Common myeloid progenitor, CD34-positive (primary cell): Measurements from ENCODE around the gene SLC26A11.
"Not testable (repeated sequence)": the region's sequence is repeated elsewhere in the genome, so short reads cannot be mapped to it uniquely, and the experiment has no call there.

Source experiments
- CTCF ChIA-PET: fragments of 350-600 bp; sonication (Branson Sonifier 250); formaldehyde crosslinking; loops from one replicate; lab custom pipeline; 2021; ENCODE audit warnings: antibody characterized with exemption; lab: Charles Lee
- POLR2A ChIA-PET: fragments of 350-600 bp; sonication (Branson Sonifier 250); formaldehyde crosslinking; loops from one replicate; lab custom pipeline; 2021; ENCODE audit warnings: antibody characterized with exemption; lab: Charles Lee
- DNase-seq, 3 donors: peaks; one replicate each; pipeline versions ENCODE4 v3.0.0 to v3.0.0-alpha.2; 2013
- H3K27ac ChIP-seq, 2 experiments: 1 replicate in 1 of 2; 2 replicates in 1 of 2; pipeline ENCODE4 v1.7.0; 2013; ENCODE audit warnings: inconsistent platforms in 2 of 2, low read length in 2 of 2, mild to moderate bottlenecking in 2 of 2, low read depth in 1 of 2, moderate library complexity in 1 of 2; ENCODE audit not compliant: severe bottlenecking in 2 of 2, insufficient read depth in 1 of 2, poor library complexity in 1 of 2
- H3K27me3 ChIP-seq, 5 experiments: replicated peaks in 2 of 5; 1 replicate in 3 of 5; 2 replicates in 2 of 5; pipeline versions ENCODE4 v1.6.1 to v1.7.0; 2013; ENCODE audit warnings: low read length in 4 of 5, mild to moderate bottlenecking in 2 of 5, moderate library complexity in 2 of 5, inconsistent platforms in 1 of 5; ENCODE audit not compliant: insufficient read depth in 5 of 5, control insufficient read depth in 4 of 5
- H3K36me3 ChIP-seq, 4 experiments: 1 replicate in 2 of 4; 2 replicates in 2 of 4; pipeline versions ENCODE4 v1.6.1 to v1.7.0; 2013; ENCODE audit warnings: low read length in 3 of 4, control low read depth in 1 of 4, mild to moderate bottlenecking in 1 of 4; ENCODE audit not compliant: control insufficient read depth in 4 of 4, insufficient read depth in 4 of 4
- H3K4me1 ChIP-seq, 4 experiments: 1 replicate in 3 of 4; 2 replicates in 1 of 4; pipeline versions ENCODE4 v1.6.1 to v1.7.1; 2013; ENCODE audit warnings: low read length in 3 of 4, mild to moderate bottlenecking in 3 of 4, control low read depth in 1 of 4, inconsistent platforms in 1 of 4, moderate library complexity in 1 of 4; ENCODE audit not compliant: control insufficient read depth in 4 of 4, insufficient read depth in 4 of 4; ENCODE audit errors: control extremely low read depth in 1 of 4
- H3K4me3 ChIP-seq, 7 experiments: 1 replicate in 4 of 7; 2 replicates in 3 of 7; pipeline versions ENCODE4 v1.5.1 to v1.7.0; 2013; ENCODE audit warnings: mild to moderate bottlenecking in 7 of 7, low read length in 6 of 7, moderate library complexity in 6 of 7, inconsistent platforms in 2 of 7, low read depth in 2 of 7, control low read depth in 1 of 7; ENCODE audit not compliant: insufficient read depth in 4 of 7, control insufficient read depth in 1 of 7; ENCODE audit errors: extremely low read depth in 1 of 7
- H3K9me3 ChIP-seq, 5 experiments: 1 replicate in 4 of 5; 2 replicates in 1 of 5; pipeline versions ENCODE4 v1.6.1 to v1.7.1; 2013; ENCODE audit warnings: low read length in 4 of 5, mild to moderate bottlenecking in 2 of 5, inconsistent platforms in 1 of 5, low read depth in 1 of 5, moderate library complexity in 1 of 5; ENCODE audit not compliant: control insufficient read depth in 4 of 5, insufficient read depth in 2 of 5; ENCODE audit errors: control extremely low read depth in 1 of 5
- WGBS: methylation state at CpG from one replicate; pipeline ENCODE4 v1.1.5; 2013; ENCODE audit not compliant: insufficient coverage; 5-methylcytosine and 5-hydroxymethylcytosine counted together

Gene SLC26A11

DNA sequence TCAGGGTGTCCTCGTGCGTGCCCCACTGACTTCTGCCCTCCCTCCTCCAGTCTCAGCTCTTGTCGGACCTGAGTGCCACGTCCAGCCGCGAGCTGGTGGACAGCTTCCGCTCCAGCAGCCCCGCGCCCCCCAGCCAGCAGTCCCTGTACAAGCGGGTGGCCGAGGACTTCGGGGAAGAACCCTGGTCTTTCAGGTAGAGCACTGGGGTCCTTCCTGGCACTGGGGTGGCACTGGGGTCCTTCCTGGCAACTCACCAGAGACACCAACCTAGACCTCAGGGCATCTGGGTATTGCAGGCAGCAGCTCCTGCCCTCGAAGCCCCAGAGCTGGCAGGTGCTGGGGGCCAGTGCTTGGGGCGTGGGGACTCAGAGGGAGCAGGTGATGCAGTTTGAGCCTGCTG lies 25.1 kb upstream of the SLC26A11 start:
- 94% methylated on average over 12 of the region's 14 CpGs for WGBS
- ChIA-PET POLR2A (no interaction called here), CTCF (interaction anchor here (1.0 to 3.2 kb wide), 13 partner anchors 9 to 168 kb away, joined by 3 to 21 read pairs (median 5); no protein-coding TSS in a partner anchor)
- Histone ChIP-seq H3K27me3 (peaks cover 0 to 12% (median 3%) of the 10 kb centered on the region in 5 experiments), H3K4me3 (no peak overlapping the region), H3K9me3 (no peaks in the 10 kb centered on the region), H3K36me3 (no peaks in the 10 kb centered on the region), H3K27ac (no peak overlapping the region), H3K4me1 (peaks cover 0 to 9% (median 2%) of the 10 kb centered on the region in 4 experiments)
- no peak for DNase-seq

DNA sequence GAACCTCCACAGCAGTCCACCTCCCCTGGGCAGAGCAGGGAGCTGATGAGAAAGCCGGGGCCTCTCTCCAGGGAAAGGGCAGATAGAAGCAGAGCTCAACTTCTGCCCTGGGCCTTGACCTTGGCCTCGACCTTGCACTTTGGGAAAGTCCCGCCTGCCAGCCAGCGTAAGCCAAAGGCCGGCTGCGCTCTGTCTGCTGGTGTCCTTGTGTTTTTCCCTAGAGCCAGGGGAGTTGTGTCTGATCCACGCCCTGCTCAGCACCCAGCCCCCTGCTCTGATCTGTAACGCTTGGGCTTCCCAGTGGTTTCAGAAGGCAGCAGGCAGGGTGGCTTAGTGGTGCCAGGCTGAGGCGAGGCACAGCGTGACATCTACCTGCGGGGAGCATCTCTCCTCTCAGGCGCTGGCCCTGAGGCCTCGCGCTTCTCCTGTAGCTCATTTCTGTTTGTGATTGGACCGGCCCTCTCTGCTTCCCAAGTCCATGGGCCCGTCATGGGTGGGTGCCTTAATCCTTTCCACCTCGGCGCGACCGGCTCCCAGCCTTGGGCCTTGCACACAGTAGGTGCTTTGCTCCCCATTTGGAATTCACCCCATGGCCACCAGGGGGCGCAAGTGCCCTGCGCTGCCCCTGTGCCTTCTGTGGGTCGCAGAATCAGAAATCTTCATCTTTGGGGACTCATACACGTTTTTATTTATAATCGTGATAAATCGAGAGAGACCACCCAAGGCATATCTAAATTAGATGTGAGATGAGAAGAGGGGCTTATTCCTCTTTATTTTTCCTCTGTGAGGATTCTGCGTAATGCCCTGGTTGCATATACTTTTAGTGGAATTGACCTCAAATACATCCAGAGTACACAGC lies 24.3 kb upstream of the SLC26A11 start:
- H3K36me3 ChIP-seq, result no peaks in the 10 kb centered on the region
- no peaks in the 10 kb centered on the region for H3K9me3 ChIP-seq
- ChIA-PET POLR2A (no interaction called here), CTCF (interaction anchor here (1.0 to 3.2 kb wide), 16 partner anchors 10 to 167 kb away, joined by 3 to 21 read pairs (median 4); no protein-coding TSS in a partner anchor)
- peaks cover 0 to 9% (median 2%) of the 10 kb centered on the region in 4 experiments for H3K4me1 ChIP-seq
- H3K4me3 ChIP-seq, result no peak overlapping the region
- no peak overlapping the region for H3K27ac ChIP-seq
- peaks cover 0 to 12% (median 3%) of the 10 kb centered on the region in 5 experiments for H3K27me3 ChIP-seq
- WGBS, result 63% methylated on average over 24 of the region's 27 CpGs
- DNase-seq, result peak; percentile 25 to 38 (median 29)

DNA sequence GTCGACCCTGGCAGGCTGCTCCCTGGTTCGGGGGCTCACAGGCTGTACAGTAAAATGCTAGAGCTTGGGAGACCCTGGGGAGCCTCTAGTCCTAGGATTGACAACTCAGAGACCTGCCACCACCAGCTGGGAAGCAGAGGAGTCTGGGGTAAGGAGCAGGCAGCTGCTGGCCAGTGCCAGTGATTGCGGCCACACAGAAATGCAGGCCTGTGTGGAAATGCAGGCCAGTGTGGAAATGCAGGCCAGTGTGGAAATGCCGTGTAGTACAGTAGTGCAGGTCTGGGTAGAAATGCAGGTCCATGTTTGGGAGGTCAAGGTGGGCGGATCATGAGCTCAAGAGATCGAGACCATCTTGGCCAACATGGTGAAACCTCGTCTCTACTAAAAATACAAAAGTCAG lies 23.6 kb upstream of the SLC26A11 start:
- POLR2A ChIA-PET, result no interaction called here
- H3K4me3 ChIP-seq, result no peak overlapping the region
- WGBS, result 98% methylated on average over 6 of the region's 7 CpGs
- H3K9me3 ChIP-seq, result no peaks in the 10 kb centered on the region
- peaks cover 0 to 9% (median 3%) of the 10 kb centered on the region in 5 experiments for H3K27me3 ChIP-seq
- DNase-seq, result no peak
- H3K4me1 ChIP-seq, result peaks cover 0 to 6% (median under 1%) of the 10 kb centered on the region in 4 experiments
- no peak overlapping the region for H3K27ac ChIP-seq
- CTCF ChIA-PET, result interaction anchor here (1.5 to 3.2 kb wide), 5 partner anchors 10 to 166 kb away, joined by 3 to 21 read pairs (median 13); no protein-coding TSS in a partner anchor
- H3K36me3 ChIP-seq, result no peaks in the 10 kb centered on the region

DNA sequence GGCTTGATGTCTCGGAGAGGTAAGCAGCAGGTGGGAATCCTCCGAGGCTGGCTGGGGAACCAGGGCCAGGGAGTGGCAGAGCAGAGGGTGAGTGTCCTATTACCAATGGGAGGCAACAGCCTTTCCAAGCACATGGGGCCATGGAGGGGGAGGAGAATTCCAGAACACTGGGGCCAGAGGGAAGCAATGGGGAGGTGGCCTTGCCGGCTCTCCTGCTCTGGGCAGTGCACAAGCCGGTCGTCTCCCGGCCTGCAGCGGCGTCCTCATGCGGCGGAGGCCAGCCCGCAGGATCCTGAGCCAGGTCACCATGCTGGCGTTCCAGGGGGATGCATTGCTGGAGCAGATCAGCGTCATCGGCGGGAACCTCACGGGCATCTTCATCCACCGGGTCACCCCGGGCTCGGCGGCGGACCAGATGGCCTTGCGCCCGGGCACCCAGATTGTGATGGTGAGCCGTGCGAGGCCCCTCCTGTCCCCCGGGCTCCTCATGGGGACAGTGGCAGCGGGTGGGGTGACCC lies 22.0 kb upstream of the SLC26A11 start:
- DNase-seq, result no peak
- H3K27ac ChIP-seq, result no peak overlapping the region
- H3K4me1 ChIP-seq, result no peaks in the 10 kb centered on the region
- peaks cover 0 to 8% (median 3%) of the 10 kb centered on the region in 5 experiments for H3K27me3 ChIP-seq
- 97% methylated on average over 25 of the region's 27 CpGs for WGBS
- ChIA-PET CTCF (interaction anchor here (0.6 to 3.2 kb wide), 4 partner anchors 8 to 169 kb away, joined by 3 to 13 read pairs (median 3); no protein-coding TSS in a partner anchor), POLR2A (no interaction called here)
- H3K9me3 ChIP-seq, result no peaks in the 10 kb centered on the region
- H3K4me3 ChIP-seq, result no peak overlapping the region
- H3K36me3 ChIP-seq, result no peaks in the 10 kb centered on the region

DNA sequence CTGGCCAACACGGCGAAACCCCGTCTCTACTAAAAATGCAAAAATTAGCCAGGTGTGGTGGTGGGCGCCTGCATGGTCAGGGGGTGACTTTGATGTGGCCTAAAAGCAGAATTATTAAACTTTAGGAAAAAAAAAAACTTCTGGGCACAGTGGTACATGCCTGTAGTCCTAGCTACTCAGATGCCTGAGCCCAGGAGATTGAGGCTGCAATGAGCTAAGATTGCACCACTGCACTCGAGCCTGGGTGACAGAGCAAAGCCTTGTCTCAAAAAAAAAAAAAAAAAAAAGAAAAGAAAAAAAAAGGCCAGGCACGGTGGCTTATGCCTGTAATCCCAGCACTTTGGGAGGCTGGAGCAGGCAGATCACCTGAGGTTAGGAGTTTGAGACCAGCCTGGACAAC lies 20.9 kb upstream of the SLC26A11 start:
- H3K9me3 ChIP-seq, H3K4me3 ChIP-seq, H3K4me1 ChIP-seq, H3K36me3 ChIP-seq, DNase-seq, H3K27ac ChIP-seq, POLR2A ChIA-PET: not testable (repeated sequence)
- WGBS, result 94% methylated on average over 4 of the region's 6 CpGs
- H3K27me3 ChIP-seq, result peaks cover 0 to 13% (median 0%) of the 10 kb centered on the region in 5 experiments
- CTCF ChIA-PET, result interaction anchor here (0.6 to 0.9 kb wide), 2 partner anchors 12 to 67 kb away, joined by 3 read pairs; no protein-coding TSS in a partner anchor

DNA sequence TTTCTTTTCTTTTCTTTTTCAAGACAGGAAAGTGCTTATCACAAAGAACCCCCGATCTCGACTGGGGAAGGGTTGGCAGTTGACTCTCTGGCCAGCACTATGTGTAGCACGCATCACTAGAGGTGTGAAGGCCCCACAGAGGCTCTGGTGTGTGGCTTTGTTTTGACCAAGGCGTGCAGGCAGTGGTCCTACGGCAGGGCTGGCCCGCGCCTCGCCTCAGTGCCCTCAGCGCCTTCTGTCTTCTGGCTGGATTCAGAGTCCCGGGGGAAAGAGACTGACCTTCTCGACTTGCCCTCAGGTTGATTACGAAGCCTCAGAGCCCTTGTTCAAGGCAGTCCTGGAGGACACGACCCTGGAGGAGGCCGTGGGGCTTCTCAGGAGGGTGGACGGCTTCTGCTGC lies 18.8 kb upstream of the SLC26A11 start:
- Histone ChIP-seq H3K4me3 (no peak overlapping the region), H3K9me3 (no peaks in the 10 kb centered on the region), H3K27ac (no peak overlapping the region), H3K4me1 (no peaks in the 10 kb centered on the region), H3K36me3 (no peaks in the 10 kb centered on the region), H3K27me3 (peaks cover 0 to 12% (median 0%) of the 10 kb centered on the region in 5 experiments)
- DNase-seq, result no peak
- WGBS, result 98% methylated on average over 15 of the region's 15 CpGs
- ChIA-PET CTCF (interaction anchor here (0.7 to 1.6 kb wide), 5 partner anchors 9 to 51 kb away, joined by 3 to 4 read pairs (median 3); no protein-coding TSS in a partner anchor), POLR2A (no interaction called here)
